Motor neuron (in vitro differentiated cells): ENCODE results near the gene ACACB. TPM values are rescaled to one million over a fixed set of nuclear protein-coding genes. Genes with fewer than 3 reads are reported as not detected.
A peak's percentile ranks its signal among the peaks of the same experiment; 100 is the strongest.

Source experiments
- ATAC-seq, 8 experiments: fragments of 200-7000 bp; cut with Tn5 transposase; replicated peaks in 6 of 8; 2 replicates each; pipeline ENCODE4 v1.8.0; 2021; ENCODE audit warnings: mild to moderate bottlenecking in 8 of 8, moderate library complexity in 8 of 8
- H3K27ac ChIP-seq, 2 donors: fragments of 250-450 bp; sonication (Bioruptor Pico); 2 replicates each; pipeline ENCODE4 v1.9.0; 2021; ENCODE audit warnings: antibody characterized with exemption in 2 of 2, mild to moderate bottlenecking in 2 of 2, moderate library complexity in 1 of 2
- H3K4me1 ChIP-seq, 2 donors: fragments of 250-450 bp; sonication (Bioruptor Pico); replicated peaks in 1 of 2; 2 replicates each; pipeline ENCODE4 v1.6.1; 2021; ENCODE audit warnings: antibody characterized with exemption in 2 of 2, mild to moderate bottlenecking in 2 of 2, moderate library complexity in 1 of 2
- H3K4me3 ChIP-seq, 5 donors: fragments of 250-450 bp; sonication (Bioruptor Pico); 2 replicates each; pipeline ENCODE4 v1.9.0; 2021; ENCODE audit warnings: antibody characterized with exemption in 5 of 5, mild to moderate bottlenecking in 5 of 5, moderate library complexity in 4 of 5
- WGBS, 10 experiments: fragments of 450-650 bp; shearing (Covaris generic); methylation state at CpG; one replicate each; pipeline ENCODE4 v1.0.0; 2022; 5-methylcytosine and 5-hydroxymethylcytosine counted together
- in situ Hi-C, 9 experiments: fragments of 400-800 bp; cut with MboI; loops; one replicate each; pipeline ENCODE4 v1.15.0; 2021; ENCODE audit warnings: low sequenced_read_pairs in 9 of 9, low pct_unique_long_range_greater_than_20kb in 2 of 9; ENCODE audit not compliant: unreplicated experiment in 9 of 9
- total RNA-seq, 8 experiments: library from RNA; unstranded; fragments of 300-600 nt; gene quantifications; 2 replicates each; pipeline versions ENCODE4 v1.2.3 to v1.2.4, GENCODE V29; 2022

The ACACB gene
- total RNA-seq, 8 experiments from 2014 or later: 1.9 to 8.0 (median 4.2) TPM

GRCh38 chr12:109299849-109300248, 183.5 kb downstream of the ACACB start:
- WGBS, 10 experiments: 45 to 100% (median 78%) methylated on average over 1 to 5 of the region's 7 CpGs; no CpG with 5 or more reads in 5 of the 10 experiments
- no peak for ATAC-seq
- Histone ChIP-seq H3K4me1 (peaks cover 7% of the 10 kb centered on the region in 2 donors), H3K4me3 (no peak overlapping the region), H3K27ac (no peak overlapping the region)
- in situ Hi-C loops: no loop called here

DNA sequence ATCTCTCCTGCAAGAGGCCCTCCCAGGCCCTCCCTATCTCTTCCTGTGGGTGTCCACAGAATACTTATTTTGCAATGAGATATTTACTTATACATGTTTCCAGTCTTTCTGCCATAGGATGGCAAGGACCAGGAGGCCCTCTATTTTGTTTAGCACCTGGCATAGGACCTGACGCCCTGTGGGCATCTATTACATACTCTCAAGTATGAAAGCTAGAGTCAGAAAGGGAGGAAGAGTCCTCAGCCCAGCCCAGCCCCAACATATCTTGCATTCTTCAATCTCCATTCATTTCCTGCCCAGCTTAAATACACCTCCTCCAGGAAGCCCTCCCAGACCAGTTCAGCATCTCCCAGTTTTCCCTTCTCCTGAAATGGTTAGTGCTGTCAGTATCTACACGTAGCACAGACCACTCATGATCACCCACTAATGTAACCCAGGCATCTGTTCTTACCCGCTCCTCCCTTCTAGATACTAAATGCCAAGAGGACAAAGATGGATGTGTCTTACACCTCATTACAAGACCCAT, 185.3 kb downstream of the ACACB start:
- no peak for ATAC-seq
- Histone ChIP-seq H3K4me3 (no peak overlapping the region), H3K27ac (no peak overlapping the region), H3K4me1 (peaks cover 8% of the 10 kb centered on the region in 2 donors)
- in situ Hi-C loops: no loop called here
- 20 to 100% (median 82%) methylated on average over 1 to 3 of the region's 3 CpGs; no CpG with 5 or more reads in 2 of the 10 experiments for WGBS, 10 experiments

GRCh38 chr12:109302358-109302757, 186.0 kb downstream of the ACACB start:
- 0 to 85% (median 63%) methylated on average over 1 to 2 of the region's 2 CpGs; no CpG with 5 or more reads in 7 of the 10 experiments for WGBS, 10 experiments
- Histone ChIP-seq H3K4me3 (no peak overlapping the region), H3K4me1 (peaks cover 8% of the 10 kb centered on the region in 2 donors), H3K27ac (no peak overlapping the region)
- in situ Hi-C loops: no loop called here
- peak in 1 of 8 experiments; percentile 50 for ATAC-seq

- 50 to 100% (median 80%) methylated on average over 2 to 4 of the region's 5 CpGs; no CpG with 5 or more reads in 7 of the 10 experiments for WGBS, 10 experiments
- in situ Hi-C loops: no loop called here
- Histone ChIP-seq H3K4me3 (no peak overlapping the region), H3K27ac (no peak overlapping the region), H3K4me1 (peaks cover 8% of the 10 kb centered on the region in 2 donors)
- no peak for ATAC-seq
These were observed 186.4 kb downstream of the ACACB start for GRCh38 chr12:109302770-109303169.

DNA sequence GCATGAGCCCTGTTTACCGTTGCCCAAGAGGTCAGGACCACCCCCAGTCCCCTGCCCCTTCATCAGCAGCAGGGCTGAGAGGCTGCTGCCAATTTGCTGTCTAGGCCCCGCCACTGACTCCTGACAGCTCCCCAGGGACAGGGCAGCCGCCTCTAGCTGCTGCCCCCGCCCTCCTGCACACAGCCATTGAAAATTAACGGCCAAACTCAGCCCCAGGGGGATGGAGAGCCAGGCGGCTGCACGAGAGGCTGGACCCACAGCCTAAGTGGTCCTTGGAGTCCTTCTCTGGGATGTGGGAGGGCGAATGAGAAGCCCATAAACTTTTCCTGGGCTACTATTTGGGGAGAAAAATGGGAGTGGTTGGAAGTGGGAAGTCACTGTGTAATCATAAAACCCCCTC, 188.1 kb downstream of the ACACB start:
- peak in 6 of 8 experiments; percentile 39 to 89 (median 81) for ATAC-seq
- 0 to 20% (median 0%) methylated on average over 1 to 4 of the region's 8 CpGs; no CpG with 5 or more reads in 4 of the 10 experiments for WGBS, 10 experiments
- Histone ChIP-seq H3K27ac (peak overlapping the region in 1 of 2 donors; percentile 13), H3K4me1 (peaks cover 8% of the 10 kb centered on the region in 2 donors), H3K4me3 (no peak overlapping the region)
- in situ Hi-C loops: no loop called here

GRCh38 chr12:109305547-109305946, 189.2 kb downstream of the ACACB start:
- in situ Hi-C loops: no loop called here

DNA sequence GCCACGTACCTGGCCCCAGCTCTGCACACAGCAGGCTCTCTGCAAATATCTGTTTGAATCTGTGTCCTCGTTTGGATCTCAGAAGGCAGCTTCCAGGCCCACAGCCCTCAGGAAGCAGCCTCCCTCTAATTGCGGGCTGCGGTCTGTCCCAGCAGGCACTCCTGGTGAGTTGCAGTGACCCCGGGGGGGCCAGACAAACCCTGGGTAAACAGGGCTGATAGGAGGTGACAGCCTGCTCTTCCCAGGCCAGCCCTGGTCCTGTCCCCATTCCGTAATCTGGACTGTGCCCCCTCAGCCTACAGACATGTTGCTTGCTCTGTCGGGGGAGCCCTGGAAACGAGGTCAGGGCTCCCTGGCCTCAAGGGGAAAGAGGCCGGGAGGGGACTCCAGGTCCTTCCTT, 190.7 kb downstream of the ACACB start:
- Histone ChIP-seq H3K4me1 (peaks cover 8 to 12% of the 10 kb centered on the region in 2 donors), H3K4me3 (no peak overlapping the region), H3K27ac (no peak overlapping the region)
- whole genome bisulfite sequencing, 10 experiments: 0 to 69% (median 60%) methylated on average over 1 to 3 of the region's 9 CpGs; no CpG with 5 or more reads in 5 of the 10 experiments
- no peak for ATAC-seq
- in situ Hi-C loops: no loop called here

More at GRCh38 chr12:109305547-109305946, 189.2 kb downstream of the ACACB start:
- 50 to 96% (median 89%) methylated on average over 2 to 6 of the region's 6 CpGs; no CpG with 5 or more reads in 1 of the 10 experiments for WGBS, 10 experiments
- ATAC-seq: no peak
- H3K4me1 ChIP-seq: peaks cover 8 to 9% of the 10 kb centered on the region in 2 donors
- H3K4me3 ChIP-seq: no peak overlapping the region
- H3K27ac ChIP-seq: no peak overlapping the region

- in situ Hi-C loops: no loop called here
- Histone ChIP-seq H3K27ac (no peak within 1 kb of the TSS), H3K4me3 (peak within 1 kb of the TSS; percentile 47 to 86 (median 56)), H3K4me1 (peaks cover 8 to 12% of the 10 kb centered on the region in 2 donors)
- ATAC-seq: peak in 6 of 8 experiments; percentile 22 to 34 (median 29)
- 0 to 52% (median 19%) methylated on average over 1 to 9 of the region's 43 CpGs; no CpG with 5 or more reads in 1 of the 10 experiments for WGBS, 10 experiments
These were observed 192.4 kb downstream of the ACACB start, which contains the start of gene FOXN4 for GRCh38 chr12:109308534-109309380. Gene FOXN4, minus strand, starts transcription at chr12:109309284. Its CDS starts 963 bp downstream, at chr12:109308321.

GRCh38 chr12:109309381-109310246, 193.2 kb downstream of the ACACB start:
- WGBS, 10 experiments: 0% methylated on average over 1 to 2 of the region's 99 CpGs; no CpG with 5 or more reads in 7 of the 10 experiments
- ATAC-seq: peak; percentile 40 to 96 (median 92)
- no peak overlapping the region for H3K27ac ChIP-seq
- H3K4me1 ChIP-seq: peaks cover 3 to 7% of the 10 kb centered on the region in 2 donors
- in situ Hi-C loops: no loop called here
- H3K4me3 ChIP-seq: peak overlapping the region; percentile 47 to 86 (median 56)

- 8 to 100% (median 30%) methylated on average over 1 to 28 of the region's 33 CpGs for WGBS, 10 experiments
- no peak overlapping the region for H3K27ac ChIP-seq
- peaks cover 0 to 4% of the 10 kb centered on the region in 2 donors for H3K4me1 ChIP-seq
- ATAC-seq: peak in 7 of 8 experiments; percentile 23 to 46 (median 39)
- H3K4me3 ChIP-seq: peak overlapping the region; percentile 47 to 86 (median 56)
- in situ Hi-C loops: no loop called here
These were observed 194.1 kb downstream of the ACACB start for GRCh38 chr12:109310247-109311125.
